ENCODE data around the gene KCNE1. TPM values are rescaled to one million over a fixed set of nuclear protein-coding genes. Genes with fewer than 3 reads are reported as not detected.

Gene KCNE1
- total RNA-seq, 1 experiment from 2014 or later = 0.28 TPM

DNA sequence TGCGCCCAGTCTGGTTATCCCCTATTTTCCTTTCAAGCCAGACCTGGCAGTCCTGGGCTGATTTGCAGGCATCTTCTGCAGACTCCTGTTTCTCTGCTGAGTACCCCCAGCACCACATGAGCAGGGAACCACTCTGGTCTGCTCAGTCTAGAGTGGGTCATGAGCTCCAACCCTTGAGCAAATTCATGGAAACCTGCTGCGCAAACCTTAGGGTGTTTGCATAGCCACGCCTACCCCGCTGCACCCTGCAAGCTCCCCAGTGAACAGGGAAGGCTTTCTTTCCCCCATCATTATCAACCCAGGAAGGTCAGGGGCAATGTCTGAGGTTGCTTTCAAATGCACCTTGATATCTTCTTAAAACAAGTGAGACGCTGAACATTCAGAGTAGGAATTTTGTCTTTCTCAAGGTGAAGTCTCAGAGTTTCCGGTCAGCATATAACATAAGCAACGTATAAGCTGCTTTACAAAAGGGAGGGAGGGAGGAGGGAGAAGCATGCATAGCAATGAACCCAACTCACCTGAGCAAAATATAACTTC, 11.1 kb upstream of the KCNE1 start:
- TF ChIP-seq, protein P1, sequence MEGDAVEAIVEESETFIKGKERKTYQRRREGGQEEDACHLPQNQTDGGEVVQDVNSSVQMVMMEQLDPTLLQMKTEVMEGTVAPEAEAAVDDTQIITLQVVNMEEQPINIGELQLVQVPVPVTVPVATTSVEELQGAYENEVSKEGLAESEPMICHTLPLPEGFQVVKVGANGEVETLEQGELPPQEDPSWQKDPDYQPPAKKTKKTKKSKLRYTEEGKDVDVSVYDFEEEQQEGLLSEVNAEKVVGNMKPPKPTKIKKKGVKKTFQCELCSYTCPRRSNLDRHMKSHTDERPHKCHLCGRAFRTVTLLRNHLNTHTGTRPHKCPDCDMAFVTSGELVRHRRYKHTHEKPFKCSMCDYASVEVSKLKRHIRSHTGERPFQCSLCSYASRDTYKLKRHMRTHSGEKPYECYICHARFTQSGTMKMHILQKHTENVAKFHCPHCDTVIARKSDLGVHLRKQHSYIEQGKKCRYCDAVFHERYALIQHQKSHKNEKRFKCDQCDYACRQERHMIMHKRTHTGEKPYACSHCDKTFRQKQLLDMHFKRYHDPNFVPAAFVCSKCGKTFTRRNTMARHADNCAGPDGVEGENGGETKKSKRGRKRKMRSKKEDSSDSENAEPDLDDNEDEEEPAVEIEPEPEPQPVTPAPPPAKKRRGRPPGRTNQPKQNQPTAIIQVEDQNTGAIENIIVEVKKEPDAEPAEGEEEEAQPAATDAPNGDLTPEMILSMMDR (IDR thresholded peaks at IDR 0.05; ENCODE audit: unreplicated experiment) = no peak
- Mint-ChIP-seq H3K27me3 (ENCODE audit: unreplicated experiment) (no peaks in the 10 kb centered on the region), H3K27ac (ENCODE audit: unreplicated experiment) (peak overlapping the region; percentile 52), H3K4me1 (ENCODE audit: low read depth, unreplicated experiment) (peaks cover 20% of the 10 kb centered on the region), H3K9me3 (ENCODE audit: low read depth, unreplicated experiment) (no peaks in the 10 kb centered on the region), H3K36me3 (ENCODE audit: insufficient read depth, unreplicated experiment) (peaks cover 58% of the 10 kb centered on the region), H3K4me3 (ENCODE audit: low read depth, unreplicated experiment) (peak overlapping the region; percentile 74)
- intact Hi-C loops (cut with micrococcal nuclease; ENCODE audit: unreplicated experiment) = no loop called here
- CTCF ChIA-PET = interaction anchor here (1.9 to 2.5 kb wide), 2 partner anchors 22 to 59 kb away, joined by 6 to 7 read pairs; no protein-coding TSS in a partner anchor
- DNase-seq = no peak
- BruUV-seq (replicated peaks) = no TSS peak

DNA sequence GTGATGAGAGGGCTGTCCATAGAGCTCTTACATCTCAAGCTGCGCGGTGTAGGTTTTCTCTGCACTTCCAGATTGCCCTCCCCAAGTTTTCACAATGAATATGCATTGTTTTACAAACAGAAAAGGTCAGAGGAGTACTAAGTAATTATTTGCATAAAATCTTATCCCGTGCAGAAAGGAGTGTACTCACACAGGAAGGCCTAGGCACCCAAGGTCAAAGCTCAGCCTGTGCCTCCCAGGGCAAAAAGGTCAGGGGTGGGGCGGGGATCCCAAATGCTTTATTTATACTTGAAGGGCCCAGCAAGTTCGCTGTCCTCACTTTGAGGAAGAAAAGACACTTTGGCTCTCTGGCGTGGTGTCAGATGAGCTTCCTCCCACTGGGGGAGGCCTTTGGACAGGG, 10.3 kb upstream of the KCNE1 start:
- TF ChIP-seq, protein P1 (IDR thresholded peaks at IDR 0.05; ENCODE audit: unreplicated experiment) = no peak
- no peaks in the 10 kb centered on the region for H3K9me3 Mint-ChIP-seq (ENCODE audit: low read depth, unreplicated experiment)
- no peak for DNase-seq
- no peak overlapping the region for H3K27ac Mint-ChIP-seq (ENCODE audit: unreplicated experiment)
- BruUV-seq (replicated peaks) = no TSS peak
- H3K36me3 Mint-ChIP-seq (ENCODE audit: insufficient read depth, unreplicated experiment) = peaks cover 62% of the 10 kb centered on the region
- intact Hi-C loops (cut with micrococcal nuclease; ENCODE audit: unreplicated experiment) = no loop called here
- CTCF ChIA-PET = interaction anchor here (0.9 to 2.5 kb wide), 2 partner anchors 12 to 23 kb away, joined by 5 to 7 read pairs; no protein-coding TSS in a partner anchor
- no peak overlapping the region for H3K4me3 Mint-ChIP-seq (ENCODE audit: low read depth, unreplicated experiment)
- no peaks in the 10 kb centered on the region for H3K27me3 Mint-ChIP-seq (ENCODE audit: unreplicated experiment)
- peaks cover 20% of the 10 kb centered on the region for H3K4me1 Mint-ChIP-seq (ENCODE audit: low read depth, unreplicated experiment)

DNA sequence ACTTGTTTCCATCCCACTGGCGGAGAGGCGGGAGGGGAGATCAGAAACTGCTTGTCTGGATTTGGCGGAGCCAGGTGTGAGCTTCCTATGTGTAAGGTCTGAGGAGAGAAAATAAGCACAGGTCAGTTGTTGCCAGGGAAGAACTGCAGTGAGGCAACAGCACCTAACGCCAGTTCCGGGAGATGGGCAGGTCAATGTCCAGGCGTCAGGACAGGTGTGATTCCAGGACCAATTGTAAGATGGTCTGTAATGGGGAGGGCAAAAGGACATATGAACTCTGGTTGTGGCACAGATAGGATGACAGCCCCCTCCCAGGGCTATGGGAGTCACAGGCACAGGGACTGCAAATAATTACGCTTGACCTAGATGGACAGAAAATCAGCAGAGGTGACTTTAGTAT, 9.6 kb upstream of the KCNE1 start:
- intact Hi-C loops (cut with micrococcal nuclease; ENCODE audit: unreplicated experiment) = no loop called here
- Mint-ChIP-seq H3K36me3 (ENCODE audit: insufficient read depth, unreplicated experiment) (peaks cover 56% of the 10 kb centered on the region), H3K4me1 (ENCODE audit: low read depth, unreplicated experiment) (peaks cover 20% of the 10 kb centered on the region), H3K4me3 (ENCODE audit: low read depth, unreplicated experiment) (no peak overlapping the region), H3K9me3 (ENCODE audit: low read depth, unreplicated experiment) (no peaks in the 10 kb centered on the region), H3K27ac (ENCODE audit: unreplicated experiment) (no peak overlapping the region), H3K27me3 (ENCODE audit: unreplicated experiment) (no peaks in the 10 kb centered on the region)
- BruUV-seq (replicated peaks) = no TSS peak
- CTCF ChIA-PET = interaction anchor here (0.9 kb wide), 1 partner anchor 11 kb away, joined by 5 read pairs; no protein-coding TSS in a partner anchor
- DNase-seq = no peak
- TF ChIP-seq, protein P1 (IDR thresholded peaks at IDR 0.05; ENCODE audit: unreplicated experiment) = no peak

DNA sequence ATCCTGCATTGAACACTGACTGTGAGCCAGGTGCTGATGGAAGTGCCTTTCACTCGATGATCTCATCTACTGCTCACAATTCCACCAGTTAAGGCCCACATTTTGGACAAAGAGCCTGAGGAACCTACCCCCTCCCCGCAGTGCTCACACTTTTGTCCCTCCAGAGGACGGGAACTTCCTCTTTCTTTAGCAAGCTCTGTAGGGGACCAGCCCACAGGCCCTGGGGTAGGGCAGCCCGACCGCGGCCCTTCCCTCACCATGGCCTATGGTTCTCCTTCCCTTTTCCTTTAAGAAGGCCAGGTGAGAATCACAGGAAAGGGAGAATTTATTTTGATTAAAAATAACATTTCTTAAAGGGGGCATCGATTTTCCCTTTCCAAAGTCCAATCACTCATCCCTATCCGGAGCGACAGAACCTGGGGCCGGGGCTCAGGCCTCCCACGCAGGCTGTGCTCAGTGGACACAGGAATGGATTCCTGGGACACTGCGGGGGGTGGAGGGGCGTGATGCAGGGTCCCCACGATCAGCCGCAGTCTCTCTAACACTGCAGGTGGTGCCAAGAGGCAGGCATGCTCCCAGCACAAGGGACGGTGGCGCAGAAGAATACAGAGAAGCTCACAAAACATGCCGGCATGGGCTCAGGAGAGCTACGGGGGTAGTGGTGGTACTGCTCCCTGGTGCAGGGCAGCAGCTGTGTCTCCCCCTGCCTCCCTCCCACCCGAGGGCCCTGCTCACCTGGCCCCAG, 8.9 kb upstream of the KCNE1 start:
- no TSS peak for BruUV-seq (replicated peaks)
- intact Hi-C loops (cut with micrococcal nuclease; ENCODE audit: unreplicated experiment) = no loop called here
- Mint-ChIP-seq H3K9me3 (ENCODE audit: low read depth, unreplicated experiment) (no peaks in the 10 kb centered on the region), H3K4me1 (ENCODE audit: low read depth, unreplicated experiment) (peaks cover 20% of the 10 kb centered on the region), H3K27ac (ENCODE audit: unreplicated experiment) (no peak overlapping the region), H3K4me3 (ENCODE audit: low read depth, unreplicated experiment) (no peak overlapping the region), H3K36me3 (ENCODE audit: insufficient read depth, unreplicated experiment) (peaks cover 51% of the 10 kb centered on the region), H3K27me3 (ENCODE audit: unreplicated experiment) (no peaks in the 10 kb centered on the region)
- TF ChIP-seq, protein P1 (IDR thresholded peaks at IDR 0.05; ENCODE audit: unreplicated experiment) = no peak
- DNase-seq = no peak
- CTCF ChIA-PET = interaction anchor here (0.9 kb wide), 1 partner anchor 10 kb away, joined by 5 read pairs; no protein-coding TSS in a partner anchor

All from Calu3 (cell line).